Putamen (tissue), 1 donor: ENCODE data around the gene GPER1.
A peak's percentile ranks its signal among the peaks of the same experiment; 100 is the strongest.

ENCODE experiments used
- DNase-seq: peaks from one replicate; pipeline ENCODE4 v3.0.0-alpha.2; 2016; ENCODE audit warnings: low spot score

GPER1 gene

GRCh38 chr7:1054438-1054837, 33.5 kb upstream of the GPER1 start:
- DNase-seq, result peak; percentile 69

DNA sequence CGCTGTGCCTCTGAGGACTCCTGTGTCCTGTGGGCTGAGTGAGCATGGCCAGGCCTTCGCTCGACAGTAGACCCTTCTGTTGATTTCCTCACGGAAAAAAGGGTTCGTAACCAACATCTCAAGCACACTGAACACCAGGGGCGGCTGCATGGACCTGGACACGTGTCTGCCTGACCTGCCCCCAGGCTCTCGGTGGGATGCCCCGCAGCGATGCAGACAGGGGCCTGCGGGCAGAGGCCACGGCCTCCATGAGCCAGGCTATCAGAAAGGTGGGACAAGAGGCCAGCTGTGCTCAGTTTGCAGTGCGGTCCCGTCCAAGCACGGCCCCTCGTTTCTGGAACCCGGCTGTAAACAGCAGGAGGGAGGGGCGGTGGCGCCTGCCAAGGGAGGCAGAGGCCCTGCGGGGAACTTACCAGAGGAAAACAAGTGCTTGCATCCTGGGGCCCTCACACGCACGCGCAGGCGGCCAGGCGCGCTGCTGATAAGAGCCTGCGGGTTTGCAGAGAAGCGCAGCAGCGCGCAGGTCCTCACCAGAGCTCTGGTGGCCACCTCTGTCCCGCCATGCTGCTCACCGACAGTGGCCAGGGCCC, 33.0 kb upstream of the GPER1 start:
- peak; percentile 64 for DNase-seq

DNA sequence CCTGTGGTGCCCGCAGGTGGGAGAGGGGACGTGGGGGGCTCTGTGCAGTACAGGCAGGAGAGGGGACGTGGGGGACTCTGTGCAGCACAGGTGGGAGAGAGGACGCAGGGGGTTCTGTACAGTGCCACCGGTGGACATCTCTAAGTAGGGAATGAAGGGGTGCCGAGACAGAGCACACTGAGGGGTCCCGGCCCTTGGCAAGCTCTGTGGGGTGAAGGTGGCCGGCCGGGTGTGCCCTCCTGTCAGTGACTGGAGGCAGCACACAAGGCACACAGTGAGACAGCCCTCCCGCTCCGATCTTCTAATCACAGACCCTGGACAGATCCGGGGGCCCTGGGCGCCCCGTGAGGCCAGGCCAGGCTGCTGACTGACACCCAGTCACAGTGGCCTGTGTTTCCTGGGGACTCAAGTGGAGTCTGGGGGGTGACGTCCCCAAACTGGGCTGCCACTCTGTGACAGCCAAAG, 32.4 kb upstream of the GPER1 start:
- no peak for DNase-seq

DNA sequence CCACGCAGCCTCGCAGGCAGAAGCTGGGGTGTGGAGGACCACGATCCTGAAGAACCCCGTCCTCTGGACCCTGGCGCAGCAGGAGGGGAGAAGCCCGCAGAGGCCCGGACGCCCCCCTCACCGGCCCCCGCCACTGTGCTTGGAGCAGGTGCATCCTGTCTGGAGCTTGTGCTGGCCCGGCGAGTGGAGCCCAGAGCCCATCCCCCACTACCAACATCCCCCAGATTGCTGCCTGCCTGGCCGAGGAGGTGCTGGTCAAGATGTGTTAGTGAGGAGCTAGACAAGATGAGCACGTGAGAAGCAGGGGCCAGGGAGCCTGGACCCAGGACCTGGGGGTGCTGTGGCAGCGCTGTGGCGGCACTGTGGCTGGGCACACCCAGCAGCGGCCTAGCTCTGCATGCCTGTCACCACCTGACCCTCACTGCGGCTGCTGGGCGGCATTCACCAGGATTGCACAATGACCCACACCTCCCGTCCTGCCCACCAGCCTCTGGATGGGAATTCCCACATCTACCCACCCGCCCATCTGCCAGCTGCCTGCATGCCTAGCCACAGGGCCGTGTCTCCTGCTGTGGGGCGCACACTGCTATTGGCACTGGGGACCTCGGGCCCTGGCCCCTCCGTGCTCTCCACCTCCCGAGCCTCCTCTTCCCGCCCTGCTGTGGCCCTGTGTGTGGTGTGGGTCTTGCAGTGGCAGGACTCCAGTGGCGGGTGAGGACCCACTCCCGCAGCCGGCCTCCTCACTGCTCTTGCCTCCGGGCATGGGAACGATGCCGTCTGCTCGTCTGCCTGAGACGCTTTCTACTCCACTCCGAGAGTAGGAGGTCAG, 31.7 kb upstream of the GPER1 start:
- DNase-seq, result no peak

DNA sequence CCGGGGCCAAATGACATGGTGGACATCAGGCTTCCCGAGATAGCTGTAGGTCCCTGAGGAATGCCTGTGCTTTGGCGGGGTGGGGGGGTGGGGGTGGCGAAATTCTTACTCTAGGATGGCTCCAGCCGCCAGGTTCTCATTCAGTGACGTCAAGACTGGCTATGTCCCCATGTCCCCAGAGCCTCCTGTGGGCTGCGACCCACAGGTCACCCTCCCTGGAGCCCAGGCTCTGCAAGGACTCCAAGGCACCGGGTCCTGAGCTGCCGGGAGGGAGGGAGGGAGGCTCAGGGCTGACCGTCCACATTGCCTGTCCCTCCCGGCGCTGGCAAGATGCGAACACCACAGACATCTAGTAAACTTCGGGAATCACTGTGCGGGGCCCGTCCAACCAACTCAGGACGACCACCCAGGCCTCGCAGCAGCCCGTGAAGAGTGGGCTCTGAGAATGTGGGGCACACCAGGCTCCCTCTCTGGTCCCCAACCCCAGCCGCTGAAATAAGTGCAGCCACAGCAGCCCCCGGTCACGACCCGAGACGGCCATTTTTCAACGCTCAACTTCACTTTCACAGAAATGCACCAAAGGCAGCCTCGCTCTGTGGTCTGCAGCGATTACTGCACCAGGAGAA, 31.0 kb upstream of the GPER1 start:
- DNase-seq, result no peak

DNA sequence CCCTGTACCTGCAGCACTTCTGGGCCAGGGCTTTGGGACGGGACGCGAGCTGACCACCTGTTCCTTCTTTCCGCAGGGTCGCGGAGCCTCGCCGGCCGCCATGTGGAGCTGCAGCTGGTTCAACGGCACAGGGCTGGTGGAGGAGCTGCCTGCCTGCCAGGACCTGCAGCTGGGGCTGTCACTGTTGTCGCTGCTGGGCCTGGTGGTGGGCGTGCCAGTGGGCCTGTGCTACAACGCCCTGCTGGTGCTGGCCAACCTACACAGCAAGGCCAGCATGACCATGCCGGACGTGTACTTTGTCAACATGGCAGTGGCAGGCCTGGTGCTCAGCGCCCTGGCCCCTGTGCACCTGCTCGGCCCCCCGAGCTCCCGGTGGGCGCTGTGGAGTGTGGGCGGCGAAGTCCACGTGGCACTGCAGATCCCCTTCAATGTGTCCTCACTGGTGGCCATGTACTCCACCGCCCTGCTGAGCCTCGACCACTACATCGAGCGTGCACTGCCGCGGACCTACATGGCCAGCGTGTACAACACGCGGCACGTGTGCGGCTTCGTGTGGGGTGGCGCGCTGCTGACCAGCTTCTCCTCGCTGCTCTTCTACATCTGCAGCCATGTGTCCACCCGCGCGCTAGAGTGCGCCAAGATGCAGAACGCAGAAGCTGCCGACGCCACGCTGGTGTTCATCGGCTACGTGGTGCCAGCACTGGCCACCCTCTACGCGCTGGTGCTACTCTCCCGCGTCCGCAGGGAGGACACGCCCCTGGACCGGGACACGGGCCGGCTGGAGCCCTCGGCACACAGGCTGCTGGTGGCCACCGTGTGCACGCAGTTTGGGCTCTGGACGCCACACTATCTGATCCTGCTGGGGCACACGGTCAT, 30.3 kb upstream of the GPER1 start:
- no peak for DNase-seq

DNA sequence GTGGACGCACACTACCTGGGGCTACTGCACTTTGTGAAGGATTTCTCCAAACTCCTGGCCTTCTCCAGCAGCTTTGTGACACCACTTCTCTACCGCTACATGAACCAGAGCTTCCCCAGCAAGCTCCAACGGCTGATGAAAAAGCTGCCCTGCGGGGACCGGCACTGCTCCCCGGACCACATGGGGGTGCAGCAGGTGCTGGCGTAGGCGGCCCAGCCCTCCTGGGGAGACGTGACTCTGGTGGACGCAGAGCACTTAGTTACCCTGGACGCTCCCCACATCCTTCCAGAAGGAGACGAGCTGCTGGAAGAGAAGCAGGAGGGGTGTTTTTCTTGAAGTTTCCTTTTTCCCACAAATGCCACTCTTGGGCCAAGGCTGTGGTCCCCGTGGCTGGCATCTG, 29.6 kb upstream of the GPER1 start:
- DNase-seq, result no peak

DNA sequence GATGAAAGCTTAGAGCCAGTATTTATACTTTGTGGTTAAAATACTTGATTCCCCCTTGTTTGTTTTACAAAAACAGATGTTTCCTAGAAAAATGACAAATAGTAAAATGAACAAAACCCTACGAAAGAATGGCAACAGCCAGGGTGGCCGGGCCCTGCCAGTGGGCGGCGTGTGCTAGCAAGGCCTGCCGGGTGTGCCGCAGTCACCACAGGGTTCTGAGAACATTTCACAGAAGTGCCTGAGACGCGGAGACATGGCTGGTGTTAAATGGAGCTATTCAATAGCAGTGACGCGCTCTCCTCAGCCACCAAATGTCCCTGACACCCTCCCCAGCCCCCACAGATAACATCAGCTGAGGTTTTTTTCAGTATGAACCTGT, 29.1 kb upstream of the GPER1 start:
- DNase-seq, result no peak

DNA sequence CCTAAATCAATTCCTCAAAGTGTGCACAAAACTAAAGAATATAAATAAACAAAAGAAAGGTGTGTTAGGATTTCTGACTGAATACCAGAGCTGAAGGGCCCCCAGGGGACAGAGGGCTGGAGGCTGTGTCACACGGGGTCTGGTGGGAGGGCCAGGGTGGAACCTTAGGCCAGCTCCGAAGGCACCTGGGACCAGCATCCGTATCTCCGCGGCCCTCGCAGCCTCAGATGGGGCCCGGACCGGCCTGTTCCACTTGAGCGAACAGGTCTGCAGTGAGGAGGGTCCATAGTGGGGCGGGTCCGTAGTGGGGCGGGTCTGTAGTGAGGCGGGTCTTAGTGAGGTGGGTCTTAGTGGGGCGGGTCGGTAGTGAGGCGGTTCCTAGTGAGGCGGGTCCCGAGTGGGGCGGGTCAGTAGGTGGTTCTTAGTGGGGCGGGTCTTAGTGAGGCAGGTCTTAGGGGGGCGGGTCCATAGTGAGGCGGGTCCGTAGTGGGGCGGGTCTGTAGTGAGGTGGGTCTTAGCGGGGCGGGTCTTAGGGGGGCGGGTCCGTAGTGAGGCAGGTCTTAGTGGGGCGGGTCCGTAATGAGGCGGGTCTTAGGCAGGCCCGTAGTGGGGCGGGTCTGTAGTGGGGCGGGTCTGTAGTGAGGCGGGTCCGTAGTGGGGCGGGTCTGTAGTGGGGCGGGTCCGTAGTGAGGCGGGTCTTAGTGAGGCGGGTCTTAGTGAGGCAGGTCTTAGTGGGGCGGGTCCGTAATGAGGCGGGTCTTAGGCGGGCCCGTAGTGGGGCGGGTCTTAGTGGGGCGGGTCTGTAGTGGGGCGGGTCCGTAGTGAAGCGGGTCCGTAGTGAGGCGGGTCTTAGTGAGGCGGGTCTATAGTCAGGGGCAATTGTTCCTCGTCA, 28.5 kb upstream of the GPER1 start:
- DNase-seq, result no peak

DNA sequence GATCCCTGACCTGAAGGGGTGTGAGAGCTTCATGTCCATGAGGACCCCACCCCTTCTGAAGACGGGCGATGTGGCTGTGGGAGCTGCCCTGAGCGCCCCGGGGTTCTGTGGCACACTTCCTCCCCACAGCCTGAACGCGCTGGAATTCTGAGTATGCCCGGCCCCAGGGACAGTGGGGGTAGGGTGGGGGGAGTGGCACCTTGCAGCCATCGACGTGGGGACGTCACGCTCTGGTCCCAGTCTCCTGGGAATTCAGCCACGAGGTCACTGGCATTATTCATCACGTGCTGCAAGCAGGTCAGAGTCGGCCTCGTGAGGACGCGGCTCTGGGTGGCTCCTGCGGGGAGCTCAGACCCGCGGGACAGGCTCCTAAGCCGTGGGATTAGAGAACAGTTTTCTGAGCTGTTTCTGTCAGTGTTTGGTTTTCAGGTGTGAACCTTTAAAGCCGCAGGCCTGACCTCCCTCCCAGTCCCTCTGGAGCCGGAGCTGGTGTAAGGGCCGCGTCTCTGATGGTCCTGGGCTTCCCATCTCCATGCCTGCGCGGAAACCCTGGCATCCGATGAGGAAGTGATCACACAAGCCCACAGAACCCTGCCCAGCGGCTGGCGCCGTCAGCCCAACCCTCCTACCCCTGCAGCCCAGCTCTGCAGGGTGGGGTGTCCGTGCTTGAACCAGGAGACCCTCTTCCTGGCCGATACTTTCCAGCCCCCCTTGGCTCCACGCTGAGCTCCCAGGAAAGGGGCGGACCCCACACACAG, 27.4 kb upstream of the GPER1 start:
- no peak for DNase-seq

DNA sequence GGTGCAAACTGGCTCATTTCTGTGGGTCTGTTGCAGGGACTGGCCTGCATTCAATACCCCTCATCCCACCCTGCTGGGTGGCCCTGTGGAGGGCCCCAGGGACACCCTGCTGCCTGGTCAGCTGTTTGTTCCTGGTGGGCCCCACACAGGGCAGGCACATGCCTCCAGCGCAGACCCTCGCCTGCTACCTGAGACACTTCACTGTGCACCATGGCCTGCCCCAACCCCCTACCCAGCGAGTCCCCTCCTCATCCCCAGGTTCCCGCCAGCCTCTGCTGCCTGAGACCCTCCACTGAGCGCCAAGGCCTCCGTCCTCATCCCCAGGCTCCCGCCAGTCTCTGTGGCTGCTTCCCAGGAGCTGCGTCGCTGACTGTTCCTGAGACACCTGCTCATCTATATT, 26.7 kb upstream of the GPER1 start:
- DNase-seq, result no peak

DNA sequence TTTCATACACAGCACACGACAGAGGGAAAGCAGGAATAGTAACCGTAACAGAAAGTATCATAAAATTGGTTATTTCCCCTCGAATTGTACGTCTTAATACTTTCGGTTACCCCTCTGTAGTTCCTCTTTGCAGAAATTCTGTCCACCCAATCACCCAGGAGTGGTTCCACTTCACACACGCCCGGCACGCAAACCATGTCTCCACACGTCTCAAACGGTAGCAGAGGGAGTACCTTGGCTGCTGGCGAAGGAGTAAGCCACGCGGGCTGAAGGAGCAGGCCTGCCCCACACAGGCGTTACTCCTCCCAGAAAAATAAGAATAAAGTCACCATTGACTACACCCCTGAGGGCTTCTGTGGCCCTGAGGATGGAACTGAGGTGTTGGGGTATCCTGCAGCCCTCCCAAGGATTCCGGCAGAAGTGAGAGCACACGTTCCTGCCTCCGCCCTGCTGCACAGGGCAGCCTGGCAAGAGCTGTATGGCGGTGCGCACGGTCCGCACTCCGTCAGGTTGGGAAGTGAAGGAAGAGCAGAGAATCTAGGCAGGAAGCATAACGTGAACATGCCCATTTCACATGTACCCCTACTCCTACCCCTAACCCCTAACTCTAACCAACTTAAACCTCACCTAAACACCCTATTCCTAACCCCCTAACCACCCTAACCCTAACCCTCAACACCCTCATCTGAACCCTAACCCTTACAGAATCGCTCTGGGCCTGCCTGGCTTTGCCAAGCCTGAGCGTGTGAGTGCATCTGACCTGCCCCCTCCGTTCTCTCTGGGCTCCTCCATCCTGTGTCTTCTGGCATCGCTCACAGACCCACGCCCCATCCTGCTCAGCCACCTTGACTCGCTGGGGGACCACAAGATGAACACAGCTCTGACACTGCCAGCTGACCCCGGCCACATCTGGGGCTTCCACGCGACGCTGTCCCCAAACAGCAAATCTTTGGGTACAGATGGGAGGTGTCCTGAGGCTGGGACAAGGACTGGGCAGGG, 25.3 kb upstream of the GPER1 start:
- DNase-seq, result no peak

GRCh38 chr7:1063361-1063760, 24.6 kb upstream of the GPER1 start:
- no peak for DNase-seq

DNA sequence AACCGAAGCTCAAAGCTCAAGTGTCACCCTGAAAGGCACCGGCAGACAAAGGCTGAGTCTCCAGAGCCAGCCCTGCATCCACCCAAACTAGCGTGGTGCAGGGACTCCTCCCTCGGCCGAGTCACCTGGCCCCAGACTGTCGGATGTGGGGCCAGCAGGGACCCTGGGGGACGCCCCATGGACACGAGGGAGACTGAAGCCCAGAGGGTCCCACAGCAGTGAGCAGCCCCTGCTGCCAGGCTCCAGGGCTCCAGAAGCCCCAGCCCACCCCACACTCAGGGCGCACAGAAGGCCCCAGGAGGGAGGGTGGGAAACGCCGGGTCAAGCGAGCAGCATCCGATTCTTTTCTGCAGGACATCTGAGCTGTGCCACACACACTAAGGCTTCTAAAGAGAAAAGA, 23.3 kb upstream of the GPER1 start:
- DNase-seq, result no peak

- no peak for DNase-seq
Observed at GRCh38 chr7:1065263-1065584, 22.7 kb upstream of the GPER1 start.

DNA sequence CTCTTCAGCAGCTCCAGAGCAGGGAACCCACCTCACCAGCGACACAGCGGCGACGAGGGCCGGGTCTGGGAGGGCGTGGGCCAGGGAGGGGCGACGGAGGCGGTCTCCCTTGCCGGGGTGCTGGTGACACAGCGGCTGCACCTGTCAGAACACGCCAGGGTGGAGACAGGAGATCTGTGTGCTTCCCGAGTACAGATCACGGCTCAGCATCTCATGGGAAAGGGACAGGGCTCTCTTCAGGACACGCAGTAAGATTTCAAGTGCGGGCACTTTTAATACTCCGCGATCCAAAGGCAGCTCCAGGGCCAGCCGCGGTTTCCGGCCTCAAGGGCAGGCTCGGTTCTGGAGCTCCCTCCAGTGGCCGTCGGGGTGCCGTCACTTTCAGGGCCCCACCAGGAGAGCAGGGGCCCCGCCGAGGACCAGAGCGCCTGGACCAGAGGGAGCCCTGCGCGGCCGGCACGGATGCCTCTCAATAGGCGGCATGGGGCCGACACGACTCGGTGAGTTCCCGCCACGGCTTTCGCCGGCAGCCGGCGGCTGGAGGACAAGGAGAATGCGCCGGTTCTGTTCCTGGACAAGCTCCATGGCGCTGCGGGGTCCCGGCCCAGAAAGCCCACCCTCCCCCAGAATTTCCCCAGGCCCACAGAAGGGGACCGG, 22.2 kb upstream of the GPER1 start:
- no peak for DNase-seq

DNA sequence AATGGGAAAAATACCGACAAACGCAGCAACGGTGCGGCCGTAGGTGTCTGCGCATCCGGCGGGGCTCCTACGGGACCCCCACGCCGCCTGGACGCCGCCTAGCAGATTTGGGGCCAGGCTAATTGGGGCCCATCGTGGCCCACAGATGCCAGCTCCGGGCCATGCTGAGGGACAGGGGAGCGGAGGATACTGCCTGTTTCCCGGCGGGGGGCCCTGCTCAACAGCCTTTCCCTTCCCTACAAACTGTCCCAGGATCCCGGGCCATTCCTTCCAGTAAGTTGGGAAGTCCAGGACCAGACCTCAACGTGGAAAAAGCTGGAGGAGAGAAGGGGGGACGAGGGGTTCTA, 21.7 kb upstream of the GPER1 start:
- no peak for DNase-seq

GRCh38 chr7:1068013-1068412, 19.9 kb upstream of the GPER1 start:
- DNase-seq, result no peak

DNA sequence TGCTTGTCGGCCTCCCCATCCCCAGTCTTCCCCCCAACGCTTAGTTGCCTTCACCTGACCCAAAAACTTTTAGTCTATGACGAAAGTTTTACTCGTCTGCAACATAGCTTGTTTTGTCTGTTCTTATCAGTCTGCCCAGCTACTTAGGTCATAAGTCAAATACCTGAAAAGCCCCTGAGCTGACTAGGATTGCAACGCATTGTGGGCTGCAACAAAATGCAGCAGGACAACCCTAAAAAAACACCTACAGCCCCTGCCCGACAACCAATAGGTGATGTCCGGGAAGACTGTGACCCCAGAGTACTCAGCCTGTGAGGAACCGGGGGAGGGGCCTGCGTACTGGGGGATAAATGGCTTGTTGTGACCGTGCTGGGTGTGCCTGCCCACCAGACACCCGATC, 19.3 kb upstream of the GPER1 start:
- DNase-seq, result no peak
